Mucosa of gallbladder (tissue), 1 donor: ENCODE measurements around the gene TNRC18. TPM values are rescaled to one million over a fixed set of nuclear protein-coding genes. Genes with fewer than 3 reads are reported as not detected.
"Not testable (repeated sequence)": the region's sequence is repeated elsewhere in the genome, so short reads cannot be mapped to it uniquely, and the experiment has no call there.

Source experiments
- DNase-seq: peaks from one replicate; pipeline ENCODE4 v3.0.0-alpha.2; 2020; ENCODE audit warnings: low spot score
- total RNA-seq: library from RNA; stranded (reverse); gene quantifications from one replicate; pipeline ENCODE4 v1.2.1, GENCODE V29; 2021
- donor health status: DM: no; HTN: no; CAD: no.

The TNRC18 gene, protein sequence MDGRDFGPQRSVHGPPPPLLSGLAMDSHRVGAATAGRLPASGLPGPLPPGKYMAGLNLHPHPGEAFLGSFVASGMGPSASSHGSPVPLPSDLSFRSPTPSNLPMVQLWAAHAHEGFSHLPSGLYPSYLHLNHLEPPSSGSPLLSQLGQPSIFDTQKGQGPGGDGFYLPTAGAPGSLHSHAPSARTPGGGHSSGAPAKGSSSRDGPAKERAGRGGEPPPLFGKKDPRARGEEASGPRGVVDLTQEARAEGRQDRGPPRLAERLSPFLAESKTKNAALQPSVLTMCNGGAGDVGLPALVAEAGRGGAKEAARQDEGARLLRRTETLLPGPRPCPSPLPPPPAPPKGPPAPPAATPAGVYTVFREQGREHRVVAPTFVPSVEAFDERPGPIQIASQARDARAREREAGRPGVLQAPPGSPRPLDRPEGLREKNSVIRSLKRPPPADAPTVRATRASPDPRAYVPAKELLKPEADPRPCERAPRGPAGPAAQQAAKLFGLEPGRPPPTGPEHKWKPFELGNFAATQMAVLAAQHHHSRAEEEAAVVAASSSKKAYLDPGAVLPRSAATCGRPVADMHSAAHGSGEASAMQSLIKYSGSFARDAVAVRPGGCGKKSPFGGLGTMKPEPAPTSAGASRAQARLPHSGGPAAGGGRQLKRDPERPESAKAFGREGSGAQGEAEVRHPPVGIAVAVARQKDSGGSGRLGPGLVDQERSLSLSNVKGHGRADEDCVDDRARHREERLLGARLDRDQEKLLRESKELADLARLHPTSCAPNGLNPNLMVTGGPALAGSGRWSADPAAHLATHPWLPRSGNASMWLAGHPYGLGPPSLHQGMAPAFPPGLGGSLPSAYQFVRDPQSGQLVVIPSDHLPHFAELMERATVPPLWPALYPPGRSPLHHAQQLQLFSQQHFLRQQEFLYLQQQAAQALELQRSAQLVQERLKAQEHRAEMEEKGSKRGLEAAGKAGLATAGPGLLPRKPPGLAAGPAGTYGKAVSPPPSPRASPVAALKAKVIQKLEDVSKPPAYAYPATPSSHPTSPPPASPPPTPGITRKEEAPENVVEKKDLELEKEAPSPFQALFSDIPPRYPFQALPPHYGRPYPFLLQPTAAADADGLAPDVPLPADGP (N-terminal part only)
- total RNA-seq: 171 TPM

DNA sequence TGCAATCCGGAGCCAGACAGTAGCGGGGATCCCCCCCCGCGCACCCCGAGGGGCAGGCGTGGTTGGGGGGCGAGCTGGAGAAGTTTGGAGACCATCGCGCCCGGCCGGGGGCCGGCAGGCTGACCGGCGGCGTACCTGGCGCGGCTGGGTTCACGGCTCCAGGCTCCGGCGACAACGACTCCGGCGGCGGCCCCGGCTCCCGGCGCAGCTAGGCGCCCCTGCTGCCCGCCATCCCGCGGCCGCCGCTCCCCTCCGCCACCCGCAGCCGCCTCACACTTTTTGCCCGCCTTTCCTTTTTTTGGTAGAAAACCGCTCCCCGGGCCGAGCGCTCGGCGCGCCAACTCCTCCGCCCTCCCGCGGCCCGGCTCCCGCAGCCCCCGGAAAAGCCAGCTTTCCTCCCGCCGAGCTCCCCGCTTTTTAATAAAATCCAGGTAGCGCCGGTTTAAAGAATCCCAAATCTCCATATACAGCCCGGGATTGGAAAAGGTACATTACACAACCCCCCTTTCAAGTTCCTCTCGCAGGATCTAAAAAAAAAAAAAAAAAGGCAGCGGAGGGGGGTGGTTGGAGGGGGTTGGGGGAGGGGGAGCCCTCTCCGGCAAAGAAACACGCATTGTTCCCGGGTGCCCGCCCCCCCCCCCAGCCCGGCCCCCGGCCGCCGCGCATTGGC lies at the start of gene TNRC18:
Gene TNRC18 (minus strand): TSS at position 529 of the 670 bp plus-strand sequence. CDS start 2,588 bp downstream, outside the sequence.
- DNase-seq: peak; percentile 12

DNA sequence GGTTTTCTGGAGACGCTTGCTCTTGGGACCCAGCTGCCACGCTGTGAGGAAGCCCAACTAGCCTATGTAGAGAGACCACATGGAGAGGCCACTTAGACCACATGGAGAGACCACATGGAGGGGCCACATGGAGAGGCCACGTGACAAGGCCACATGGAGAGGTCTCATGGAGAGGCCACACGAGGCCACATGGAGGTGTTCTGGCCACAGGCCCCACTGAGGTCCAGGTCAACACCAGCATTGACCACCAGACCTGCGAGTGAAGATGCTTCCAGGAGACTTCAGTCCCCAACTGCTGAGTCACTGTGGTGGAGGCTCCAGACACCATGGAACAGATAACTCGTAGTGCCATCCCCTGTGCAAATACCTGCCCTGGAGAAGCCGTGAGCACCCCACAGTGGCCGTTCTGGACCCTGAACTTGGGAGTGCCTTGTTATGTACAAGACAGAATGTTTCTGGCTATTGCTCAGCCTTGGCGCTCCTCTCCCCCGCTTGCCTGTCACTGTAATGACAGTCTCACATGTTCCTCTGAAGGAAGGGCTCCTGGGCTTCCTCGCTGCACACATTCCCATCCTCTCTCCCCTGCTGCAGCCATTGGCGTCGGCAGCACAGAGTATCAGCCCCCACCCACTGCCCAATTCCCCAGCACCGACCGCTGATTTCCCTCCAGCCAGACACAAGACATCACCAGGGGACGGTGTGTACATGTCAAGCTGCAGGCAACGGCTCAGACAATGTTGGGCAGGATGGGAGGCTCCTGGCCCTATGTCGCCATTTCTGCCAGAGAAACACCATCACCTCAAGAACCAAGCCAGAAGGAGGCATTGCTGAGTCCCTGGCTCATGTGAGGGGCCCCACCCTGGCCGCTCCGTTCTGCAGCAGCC lies 49.0 kb upstream of the TNRC18 start:
- no peak for DNase-seq

DNA sequence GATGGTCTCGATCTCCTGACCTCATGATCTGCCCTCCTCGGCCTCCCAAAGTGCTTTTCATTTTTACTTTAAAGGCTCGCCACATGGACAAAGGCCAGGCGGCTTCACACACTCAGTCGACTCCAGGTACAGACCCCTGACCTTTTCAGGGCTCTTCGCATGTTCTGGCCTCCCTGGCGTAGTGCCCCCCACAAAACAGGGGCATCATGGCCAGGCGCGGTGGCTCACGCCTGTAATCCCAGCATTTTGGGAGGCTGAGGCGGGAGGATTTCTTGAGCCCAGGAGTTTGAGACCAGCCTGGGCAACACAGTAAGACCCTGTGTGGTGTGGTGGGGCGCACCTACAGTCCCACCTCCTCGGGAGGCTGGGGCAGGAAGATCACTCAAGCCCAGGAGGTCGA lies 48.0 kb upstream of the TNRC18 start:
- not testable (repeated sequence) for DNase-seq

DNA sequence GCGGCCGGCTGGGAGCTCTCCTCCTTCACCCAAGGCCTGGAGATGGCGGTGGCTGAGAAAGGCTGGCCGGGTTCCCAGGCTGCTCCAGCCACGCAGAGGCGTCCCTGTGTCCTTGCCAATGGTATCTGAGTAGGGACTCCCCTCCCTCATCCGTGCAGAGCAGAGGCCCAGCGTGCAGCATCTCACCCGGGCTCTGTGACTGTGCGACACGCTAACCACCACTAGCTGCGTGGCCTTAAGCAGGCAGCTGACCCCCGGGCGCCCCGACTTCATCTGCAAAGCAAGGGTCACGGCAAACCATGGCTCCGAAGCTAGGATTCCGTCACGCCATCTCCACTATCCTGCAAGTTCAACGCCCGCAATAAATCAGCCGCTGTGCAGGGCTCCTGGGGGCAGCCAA lies 47.2 kb upstream of the TNRC18 start:
- DNase-seq: no peak

DNA sequence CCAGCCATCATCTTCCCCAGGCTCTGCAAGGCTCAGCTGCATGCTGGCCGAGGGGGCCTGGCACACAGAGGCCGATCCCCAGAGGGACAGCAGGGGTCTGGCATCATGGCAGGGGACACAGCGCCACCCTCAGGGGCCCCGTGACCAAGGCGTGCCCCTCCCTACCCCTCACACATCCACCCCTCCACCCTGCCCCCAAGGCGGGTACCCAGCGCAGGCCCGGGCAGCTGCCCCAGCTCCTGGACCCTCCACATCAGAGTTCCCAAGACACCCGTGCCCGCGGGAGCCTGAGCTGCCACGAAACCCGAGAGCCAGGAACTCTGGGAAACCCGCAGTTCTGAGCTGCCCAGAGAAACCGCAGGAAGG lies 46.5 kb upstream of the TNRC18 start:
- no peak for DNase-seq

DNA sequence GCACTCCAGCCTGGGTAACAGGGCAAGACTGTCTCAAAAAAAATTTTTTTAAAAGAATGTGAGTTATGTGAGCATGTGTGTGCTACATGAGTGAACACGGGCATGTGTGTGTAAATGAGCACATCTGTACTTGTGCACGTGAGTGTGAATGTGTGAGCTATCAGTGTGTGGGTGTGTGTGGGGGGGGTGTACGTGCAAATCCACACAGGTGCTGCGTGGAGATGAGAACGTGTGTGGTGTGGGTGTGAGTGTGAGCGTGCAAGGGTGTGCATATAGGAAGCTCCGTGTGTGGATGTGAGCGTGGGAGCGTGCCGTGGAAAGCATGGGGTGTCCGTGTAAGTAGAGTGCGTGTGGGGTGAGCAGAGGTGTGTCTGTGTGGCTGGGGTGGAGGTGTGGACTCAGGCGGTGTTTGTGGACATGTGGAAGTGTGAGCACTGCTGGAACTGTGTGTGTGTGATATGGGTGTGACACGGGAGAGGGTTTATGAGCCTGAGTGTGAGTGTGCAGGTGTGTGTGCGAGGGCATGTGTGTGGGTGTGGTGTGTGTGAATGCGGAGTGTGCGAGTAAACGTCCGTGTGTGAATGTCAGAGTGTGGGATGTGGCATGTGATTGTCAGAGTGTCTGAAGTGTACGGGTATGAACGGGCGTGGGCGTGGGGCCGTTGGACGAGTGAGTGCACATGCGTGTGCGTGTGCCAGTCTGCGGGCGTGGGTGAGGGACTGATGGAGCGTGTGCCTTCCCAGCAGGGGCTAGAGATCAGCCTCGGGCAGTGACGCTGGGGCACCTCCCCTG lies 45.9 kb upstream of the TNRC18 start:
- no peak for DNase-seq

DNA sequence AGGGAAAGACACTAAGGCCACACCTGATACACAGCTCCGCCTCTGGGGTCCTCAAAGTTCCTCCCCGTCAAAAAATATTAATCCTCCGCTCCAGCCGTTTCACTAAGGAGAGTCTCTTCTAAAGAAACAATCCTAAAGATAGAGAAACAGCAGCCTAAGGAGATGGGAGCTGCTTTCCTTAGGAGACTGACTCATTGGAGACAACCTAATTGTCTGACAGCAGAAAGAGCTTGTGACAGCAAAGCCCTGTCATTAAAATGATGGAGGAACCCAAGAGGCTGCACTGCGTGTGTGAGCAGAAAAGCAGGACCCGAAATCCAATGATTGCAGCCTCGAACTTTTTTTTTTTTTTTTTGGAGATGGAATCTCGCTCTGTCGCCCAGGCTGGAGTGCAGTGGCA lies 44.0 kb upstream of the TNRC18 start:
- no peak for DNase-seq

DNA sequence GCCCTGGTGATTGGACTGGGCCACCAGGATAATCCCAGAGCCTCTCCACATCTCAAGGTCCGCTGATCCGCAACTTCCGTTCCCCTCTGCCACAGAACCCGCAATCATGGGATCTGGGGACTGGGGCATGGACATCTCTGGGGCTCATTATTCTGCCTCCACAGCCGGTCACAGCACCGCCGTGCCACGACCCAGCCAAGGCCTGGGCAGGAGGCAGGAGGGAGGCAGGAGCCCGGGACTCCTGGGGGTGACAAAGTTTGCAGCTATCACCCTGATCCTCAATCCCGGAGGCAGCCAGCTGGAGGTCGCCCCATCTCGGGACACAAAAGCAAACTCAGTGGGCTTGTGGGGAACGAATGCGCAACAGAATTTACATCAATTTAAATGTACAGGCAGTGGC lies 42.9 kb upstream of the TNRC18 start:
- no peak for DNase-seq

DNA sequence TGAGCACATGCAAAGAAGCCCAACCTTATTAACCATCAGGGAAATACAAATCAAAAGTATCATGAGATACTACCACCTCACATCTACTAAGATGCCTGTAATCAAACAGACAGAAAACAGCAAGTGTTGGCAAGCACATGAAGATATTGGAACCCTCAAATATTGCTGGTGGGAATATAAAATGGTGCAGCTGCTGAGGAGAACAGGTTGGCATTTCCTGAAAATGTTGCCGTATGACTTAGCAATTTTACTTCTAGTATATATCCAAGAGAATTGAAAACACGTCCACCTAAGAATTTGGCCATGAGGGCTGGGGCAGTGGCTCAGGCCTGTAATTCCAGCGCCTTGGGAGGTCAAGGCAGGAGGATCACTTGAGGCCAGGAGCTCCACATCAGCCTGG lies 39.4 kb upstream of the TNRC18 start:
- no peak for DNase-seq

DNA sequence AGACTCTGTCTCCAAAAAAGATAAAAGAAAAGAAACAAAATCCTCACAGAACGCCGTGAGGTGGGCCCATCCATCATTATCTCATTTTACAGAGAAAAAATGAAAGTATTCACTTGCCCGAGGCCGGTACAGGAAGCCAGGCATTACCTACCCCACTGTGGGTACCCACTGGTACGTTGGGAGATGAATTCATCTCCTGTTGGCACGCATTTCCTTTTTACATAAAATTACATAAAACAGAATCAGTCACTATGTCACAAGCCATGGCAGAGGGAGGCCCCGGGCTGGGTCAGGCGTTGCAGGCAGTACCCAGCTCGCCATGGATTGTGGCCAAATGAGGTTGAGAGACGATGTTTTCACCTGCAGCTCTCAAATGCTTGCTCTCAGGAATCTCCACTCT lies 38.6 kb upstream of the TNRC18 start:
- DNase-seq: no peak

DNA sequence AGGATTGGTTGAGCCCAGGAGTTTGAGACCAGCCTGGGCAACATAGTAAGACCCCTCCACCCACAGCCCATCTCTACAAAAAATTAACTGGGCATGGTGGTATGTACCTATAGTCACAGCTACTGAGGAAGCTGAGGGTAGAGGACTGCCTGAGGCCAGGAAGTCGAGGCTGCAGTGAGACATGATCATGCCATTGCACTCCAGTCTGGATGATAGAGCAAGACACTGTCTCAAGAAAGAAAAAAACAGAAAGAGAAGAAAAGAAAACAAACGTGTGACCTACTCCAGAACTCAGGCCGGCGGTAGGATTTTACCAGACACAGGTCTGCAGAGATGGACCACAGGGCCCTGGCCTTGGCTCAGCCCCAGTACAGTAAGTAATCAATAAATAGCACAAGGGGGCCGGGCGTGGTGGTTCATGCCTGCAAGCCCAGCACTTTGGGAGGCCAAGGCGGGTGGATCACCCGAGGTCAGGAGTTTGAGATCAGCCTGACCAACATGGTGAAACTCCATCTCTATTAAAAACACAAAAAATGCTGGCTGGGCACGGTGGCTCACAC lies 35.4 kb upstream of the TNRC18 start:
- no peak for DNase-seq

DNA sequence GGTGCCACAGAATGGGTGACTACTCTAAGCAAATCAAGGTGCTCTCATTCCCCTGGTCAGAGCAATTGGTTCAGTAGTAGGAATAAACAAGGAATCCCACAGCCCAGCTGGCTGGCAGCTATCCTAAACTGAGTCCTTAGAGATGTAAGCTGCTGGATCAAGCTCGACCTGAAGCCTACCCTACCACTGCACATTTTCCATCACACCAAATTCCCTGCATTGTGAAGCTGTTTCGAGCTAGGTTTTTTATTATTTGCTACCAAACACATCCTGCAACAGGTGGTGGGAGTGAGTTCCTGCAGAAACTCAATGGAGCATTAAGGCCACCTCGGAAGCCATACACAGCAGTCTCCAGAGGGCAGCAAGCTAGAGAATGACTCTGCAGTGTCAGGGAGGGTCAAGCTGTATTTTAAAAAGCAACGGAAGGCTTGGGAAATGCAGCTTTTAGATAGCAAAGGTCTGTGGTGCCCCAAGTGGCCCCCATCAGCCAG lies 33.7 kb upstream of the TNRC18 start:
- no peak for DNase-seq

DNA sequence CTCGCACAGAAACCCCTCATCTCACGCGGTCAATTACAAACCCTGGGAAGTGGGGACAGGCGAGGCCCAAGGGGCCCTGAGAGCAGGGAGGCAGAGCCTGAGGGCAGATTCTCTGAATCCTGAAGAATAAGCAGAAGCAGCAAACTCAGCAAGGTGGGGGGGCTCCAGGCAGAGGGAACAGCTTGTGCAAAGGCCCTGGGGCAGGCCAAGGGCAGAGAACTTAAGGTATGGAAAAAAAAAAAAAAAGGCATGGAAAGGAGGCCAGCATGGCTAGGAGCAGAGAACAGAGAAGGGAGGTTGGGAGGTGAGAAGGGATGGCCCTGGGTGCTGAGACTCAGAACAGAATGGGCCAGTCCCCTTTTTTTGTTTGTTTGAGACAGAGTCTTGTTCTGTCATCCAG lies 32.8 kb upstream of the TNRC18 start:
- DNase-seq: no peak

DNA sequence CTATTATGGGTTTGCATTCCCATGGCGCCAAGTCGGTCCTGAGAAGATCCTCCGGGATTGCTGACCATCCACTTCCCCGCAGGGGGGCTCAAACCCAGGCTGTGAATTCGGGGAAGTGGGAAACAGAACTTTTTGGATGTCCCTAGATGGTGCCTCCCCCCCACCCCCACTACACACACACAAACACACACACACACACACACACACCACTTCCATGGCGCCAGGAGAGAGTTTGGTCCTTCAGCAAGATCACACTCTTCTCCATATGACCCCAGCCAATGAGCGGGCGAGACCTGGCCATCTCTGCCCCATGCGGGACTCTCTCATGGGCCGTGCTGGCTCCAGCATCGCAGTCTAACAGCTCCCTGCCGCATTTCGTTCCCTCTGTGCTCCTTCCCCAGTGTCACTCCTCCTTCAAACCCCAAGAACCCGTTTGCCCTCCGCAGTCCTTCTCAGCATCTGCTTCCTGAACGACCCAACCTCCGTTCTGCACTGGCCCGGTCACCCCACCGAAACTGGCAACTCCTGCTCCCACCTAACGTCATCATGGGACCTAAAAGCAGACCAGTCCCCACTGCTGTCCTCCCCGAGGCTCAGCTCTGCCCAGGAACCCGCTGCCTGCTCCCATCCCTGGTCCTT lies 32.1 kb upstream of the TNRC18 start:
- DNase-seq: no peak

DNA sequence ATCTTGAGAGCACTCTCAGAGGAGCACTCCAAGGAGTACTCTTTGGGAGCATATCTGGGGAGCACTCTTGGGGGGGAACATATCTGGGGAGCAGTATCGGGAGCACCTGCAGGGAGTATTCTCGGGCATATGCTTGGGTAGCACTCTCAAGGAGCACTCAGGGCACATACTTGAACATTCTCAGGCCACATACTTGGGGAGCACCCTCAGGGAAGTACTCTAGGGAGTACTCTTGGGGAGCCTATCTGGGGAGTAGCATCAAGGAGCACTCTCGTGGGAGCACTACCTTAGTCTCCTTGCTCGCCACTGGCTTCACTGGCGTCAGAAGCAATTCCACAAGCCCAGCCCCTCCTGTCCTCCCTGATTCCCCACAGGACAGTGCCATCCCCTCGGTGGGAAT lies 31.5 kb upstream of the TNRC18 start:
- DNase-seq: no peak

DNA sequence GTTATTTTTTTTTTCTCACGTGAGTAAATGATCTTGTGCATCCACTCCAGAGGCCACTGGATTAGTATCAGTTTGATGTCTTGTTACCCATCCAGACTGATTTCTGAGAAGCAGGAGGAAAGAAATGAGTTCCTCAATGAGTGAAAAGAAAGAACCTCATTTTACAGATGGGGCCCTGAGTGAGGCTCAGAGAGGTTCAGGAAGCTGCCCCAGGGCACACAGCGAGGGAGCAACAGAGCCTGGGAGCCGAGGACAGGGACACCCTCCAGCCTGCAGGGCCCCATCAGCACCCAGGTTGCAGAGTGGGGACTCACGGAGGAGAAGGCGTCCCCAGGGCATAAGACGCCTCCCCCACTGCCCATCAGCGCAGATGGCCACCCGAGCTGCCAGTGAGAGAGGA lies 30.9 kb upstream of the TNRC18 start:
- no peak for DNase-seq

DNA sequence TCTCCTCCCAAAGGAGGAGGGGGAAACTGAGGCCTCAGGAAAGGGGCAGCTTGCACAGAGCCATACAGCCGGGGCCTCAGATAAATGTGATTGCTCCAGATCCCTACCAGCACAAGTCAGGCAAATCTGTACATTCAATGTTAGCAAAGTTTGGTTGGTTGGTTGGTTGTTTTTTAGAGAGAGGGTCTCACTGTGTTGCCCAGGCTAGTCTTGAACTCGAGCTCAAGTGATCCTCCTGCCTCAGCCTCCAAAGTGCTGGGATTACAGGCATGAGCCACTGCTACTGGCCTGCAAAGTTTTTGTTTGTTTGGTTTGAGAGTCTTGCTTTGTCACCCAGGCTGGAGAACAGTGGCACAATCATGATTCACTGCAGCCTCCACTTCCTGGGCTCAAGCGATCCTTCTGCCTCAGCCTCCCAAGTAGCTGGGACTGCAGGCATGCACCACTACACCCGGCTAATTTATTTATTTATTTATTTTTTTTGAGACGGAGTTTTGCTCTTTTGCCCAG lies 30.0 kb upstream of the TNRC18 start:
- no peak for DNase-seq

DNA sequence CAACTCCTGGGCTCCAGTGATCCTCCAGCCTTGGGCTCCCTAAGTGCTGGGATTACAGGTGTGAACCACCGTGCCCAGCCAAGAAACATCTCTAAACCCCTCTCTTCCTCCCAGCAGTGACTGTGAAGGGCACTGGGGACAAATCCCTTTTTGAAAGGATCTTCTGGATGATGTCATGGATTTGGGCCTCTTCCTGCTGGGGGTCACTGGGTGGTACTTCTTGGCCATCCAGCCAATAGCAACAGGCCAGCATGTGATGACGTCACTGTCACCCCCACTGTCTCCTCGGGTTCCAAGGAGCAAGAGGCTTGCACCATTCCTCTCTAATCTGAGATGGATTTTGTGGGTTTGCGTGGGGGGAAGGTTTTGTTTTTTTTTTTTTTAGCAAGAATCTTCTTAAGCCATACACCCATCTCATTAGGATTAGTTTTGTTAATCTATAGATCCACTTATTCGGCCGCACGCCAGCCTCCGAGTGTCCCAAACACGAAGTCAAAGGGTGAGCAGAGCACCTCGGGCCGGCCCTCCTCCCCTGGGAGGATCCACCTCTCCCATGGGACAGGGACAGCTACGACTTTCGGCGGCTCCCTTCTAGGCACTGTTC lies 29.4 kb upstream of the TNRC18 start:
- DNase-seq: no peak
